ENCODE results near the gene PLEK. TPM values are rescaled to one million over a fixed set of nuclear protein-coding genes. Genes with fewer than 3 reads are reported as not detected.
A peak's percentile ranks its signal among the peaks of the same experiment; 100 is the strongest.

The PLEK gene
- total and polyA plus RNA-seq, 9 of the 15 experiments (the other 6 are each of a cell fraction or from before 2014, with no cell fraction given) = 0.14 to 1.2 (median 0.36) TPM

- peak; percentile 99 for TF ChIP-seq CEBPG (CRISPR knock-in tag; IDR thresholded peaks at IDR 0.05)
- peak; percentile 100 for TF ChIP-seq CEBPG (tag; conservative IDR thresholded peaks at IDR 0.05 in 1 of 2, IDR thresholded peaks at IDR 0.05 in 1 of 2)
- TF ChIP-seq MECOM (CRISPR knock-in tag; IDR thresholded peaks at IDR 0.05) = peak; percentile 76; the same call in 1 of the 2 replicates
- TF ChIP-seq SMARCC2 (IDR thresholded peaks at IDR 0.05; ENCODE audit: low read depth) = peak; percentile 37; the same call in 1 of the 2 replicates
- TF ChIP-seq SNIP1 (IDR thresholded peaks at IDR 0.05; ENCODE audit: low read depth) = no peak
- peak; percentile 25; the same call in 1 of the 2 replicates for TF ChIP-seq TCF3 (CRISPR knock-in tag; IDR thresholded peaks at IDR 0.05)
- peak; percentile 48 for TF ChIP-seq ZFP36 (IDR thresholded peaks at IDR 0.05; ENCODE audit: low read depth, low read length, partially characterized antibody)
- TF ChIP-seq E2F3 (CRISPR knock-in tag; IDR thresholded peaks at IDR 0.05) = no peak
- TF ChIP-seq KLF13 (tag; IDR thresholded peaks at IDR 0.05; ENCODE audit: borderline replicate concordance, low read depth) = no peak
- TF ChIP-seq TEAD4 (IDR thresholded peaks at IDR 0.05; ENCODE audit: low read length) = peak; percentile 53
- TF ChIP-seq TEAD4 (CRISPR knock-in tag; IDR thresholded peaks at IDR 0.05; ENCODE audit: borderline replicate concordance) = no peak
- TF ChIP-seq TEAD1 (CRISPR knock-in tag; IDR thresholded peaks at IDR 0.05) = peak; percentile 51 to 90; a peak in 3 of 4 replicates
- no peak for TF ChIP-seq ZNF696 (CRISPR knock-in tag; conservative IDR thresholded peaks at IDR 0.05)
- peak; percentile 89 for TF ChIP-seq ZBTB17 (CRISPR knock-in tag; IDR thresholded peaks at IDR 0.05)
- TF ChIP-seq L3MBTL2 (IDR thresholded peaks at IDR 0.05) = peak; percentile 78
- TF ChIP-seq JUND (IDR thresholded peaks at IDR 0.05; ENCODE audit: borderline replicate concordance, low read depth, low read length) = peak; percentile 97
- peak; percentile 93 for TF ChIP-seq JUND (tag; IDR thresholded peaks at IDR 0.05; ENCODE audit: borderline replicate concordance, low read depth, low read length)
- TF ChIP-seq PKNOX1 (IDR thresholded peaks at IDR 0.05) = peak; percentile 46
- TF ChIP-seq ARNT (IDR thresholded peaks at IDR 0.05) = peak in 1 of 2 experiments; percentile 81; a peak in 1 of 4 replicates
- no peak for TF ChIP-seq ZBTB26 (CRISPR knock-in tag; IDR thresholded peaks at IDR 0.05)
- TF ChIP-seq POLR3A (IDR thresholded peaks at IDR 0.05; ENCODE audit: borderline replicate concordance, extremely low read depth, insufficient read depth, insufficient read length) = no peak
- TF ChIP-seq CEBPB (tag; IDR thresholded peaks at IDR 0.05) = peak; percentile 97
- TF ChIP-seq ZNF239 (CRISPR knock-in tag; IDR thresholded peaks at IDR 0.05) = peak; percentile 78
- TF ChIP-seq FOXJ2 (tag; IDR thresholded peaks at IDR 0.05) = peak; percentile 91
- TF ChIP-seq GTF2E2 (tag; IDR thresholded peaks at IDR 0.05) = no peak; the same call in 1 of the 2 replicates
- peak; percentile 87 for TF ChIP-seq SOX6 (IDR thresholded peaks at IDR 0.05)
- TF ChIP-seq RBFOX2 (IDR thresholded peaks at IDR 0.05; ENCODE audit: low read depth, low read length) = peak; percentile 57
- TF ChIP-seq ZNF212 (CRISPR knock-in tag; IDR thresholded peaks at IDR 0.05) = no peak
- peak; percentile 82; the same call in 1 of the 2 replicates for TF ChIP-seq BACH1 (tag; IDR thresholded peaks at IDR 0.05)
- TF ChIP-seq NFATC3 (IDR thresholded peaks at IDR 0.05) = peak; percentile 23; the same call in 1 of the 2 replicates
These were observed 55.3 kb downstream of the PLEK start (continued) for GRCh38 chr2:68420254-68420910.
